Neural cell (in vitro differentiated cells): ENCODE results near the gene STAM2. TPM values are rescaled to one million over a fixed set of nuclear protein-coding genes. Genes with fewer than 3 reads are reported as not detected.
"Not testable (repeated sequence)": the region's sequence is repeated elsewhere in the genome, so short reads cannot be mapped to it uniquely, and the experiment has no call there.

Experiments
- H2AFZ ChIP-seq: fragments of 200-600, 300-800 bp; sonication (generic), shearing (Covaris generic); 2 replicates; pipeline ENCODE4 v1.6.0; 2014; ENCODE audit warnings: low read depth, mild to moderate bottlenecking, antibody characterized with exemption, low read length, moderate library complexity
- H3F3A ChIP-seq: fragments of 200-600 bp; shearing (Covaris generic); 2 replicates; pipeline ENCODE4 v1.6.1; 2016; ENCODE audit warnings: mild to moderate bottlenecking, moderate library complexity, mixed read lengths, antibody characterized with exemption, low read length; ENCODE audit not compliant: insufficient read depth, poor library complexity, severe bottlenecking
- H3K27ac ChIP-seq: fragments of 200-600, 300-800 bp; sonication (generic), shearing (Covaris generic); 2 replicates; pipeline ENCODE4 v1.5.1; 2014; ENCODE audit warnings: mild to moderate bottlenecking, low read length, moderate library complexity
- H3K27me3 ChIP-seq: fragments of 300-800, 200-600 bp; sonication (generic), shearing (Covaris generic); 2 replicates; pipeline ENCODE4 v1.6.0; 2014; ENCODE audit warnings: mild to moderate bottlenecking, low read depth, low read length, moderate library complexity; ENCODE audit not compliant: insufficient read depth
- H3K36me3 ChIP-seq: fragments of 300-800, 200-600 bp; sonication (generic), shearing (Covaris generic); 2 replicates; pipeline ENCODE4 v1.5.1; 2014; ENCODE audit warnings: mild to moderate bottlenecking, antibody characterized with exemption, low read length, moderate library complexity; ENCODE audit not compliant: insufficient read depth
- H3K4me2 ChIP-seq: fragments of 300-800, 200-600 bp; sonication (generic), shearing (Covaris generic); 2 replicates; pipeline ENCODE4 v1.6.0; 2014; ENCODE audit warnings: mild to moderate bottlenecking, low read length
- H3K4me3 ChIP-seq: fragments of 300-800, 200-600 bp; sonication (generic), shearing (Covaris generic); 2 replicates; pipeline ENCODE4 v1.5.1; 2014; ENCODE audit warnings: mild to moderate bottlenecking, low read length, moderate library complexity
- H3K79me2 ChIP-seq: fragments of 200-600 bp; shearing (Covaris generic); replicated peaks from 2 replicates; pipeline ENCODE4 v1.6.0; 2014; ENCODE audit warnings: mild to moderate bottlenecking, low read length, moderate library complexity; ENCODE audit not compliant: insufficient read depth
- H3K9ac ChIP-seq: fragments of 300-800, 200-600 bp; sonication (generic), shearing (Covaris generic); 2 replicates; pipeline ENCODE4 v1.6.1; 2016; ENCODE audit warnings: mild to moderate bottlenecking, low read length, mixed read lengths
- H3K9me2 ChIP-seq: fragments of 200-600 bp; shearing (Covaris generic); 2 replicates; pipeline ENCODE4 v1.6.1; 2016; ENCODE audit warnings: mild to moderate bottlenecking, low read length, mixed read lengths; ENCODE audit not compliant: insufficient read depth
- H3K9me3 ChIP-seq: fragments of 200-600, 300-800 bp; sonication (generic), shearing (Covaris generic); 2 replicates; pipeline ENCODE4 v1.6.1; 2016; ENCODE audit warnings: mild to moderate bottlenecking, mixed run types, low read length, moderate library complexity, mixed read lengths
- H4K20me1 ChIP-seq: fragments of 200-600 bp; shearing (Covaris generic); 2 replicates; pipeline ENCODE4 v1.6.1; 2016; ENCODE audit warnings: mild to moderate bottlenecking, mixed run types; ENCODE audit not compliant: insufficient read depth
- EP300 ChIP-seq: fragments of 450-650 bp; conservative IDR thresholded peaks from 2 replicates; pipeline ENCODE4 v1.6.1; 2014; ENCODE audit warnings: antibody characterized with exemption, mild to moderate bottlenecking, moderate library complexity; ENCODE audit not compliant: poor library complexity, severe bottlenecking
- EZH2 ChIP-seq: fragments of 200-600, 300-800 bp; shearing (Covaris generic), sonication (generic); IDR thresholded peaks from 2 replicates; pipeline ENCODE4 v1.6.1; 2014; ENCODE audit warnings: antibody characterized with exemption, low read length, borderline replicate concordance, mild to moderate bottlenecking; ENCODE audit not compliant: insufficient read depth, poor library complexity, severe bottlenecking
- MXI1 ChIP-seq: fragments of 450-650 bp; conservative IDR thresholded peaks from 2 replicates; pipeline ENCODE4 v1.6.1; 2014; ENCODE audit warnings: antibody characterized with exemption, mild to moderate bottlenecking; ENCODE audit not compliant: poor library complexity, severe bottlenecking
- POLR2AphosphoS5 ChIP-seq: IDR thresholded peaks from 2 replicates; pipeline ENCODE4 v1.6.1; 2012
- RAD21 ChIP-seq: fragments of 450-650 bp; conservative IDR thresholded peaks from 2 replicates; pipeline ENCODE4 v1.6.1; 2014; ENCODE audit warnings: antibody characterized with exemption, mild to moderate bottlenecking, moderate library complexity
- SMC3 ChIP-seq: fragments of 450-650 bp; conservative IDR thresholded peaks from 2 replicates; pipeline ENCODE4 v1.6.1; 2014; ENCODE audit warnings: antibody characterized with exemption, mild to moderate bottlenecking, moderate library complexity; ENCODE audit not compliant: poor library complexity
- TAF1 ChIP-seq: IDR thresholded peaks from 2 replicates; pipeline ENCODE4 v1.6.1; 2012; ENCODE audit warnings: low read depth
- polyA plus RNA-seq: library from polyadenylated mRNA; depleted of rRNA; stranded (reverse); fragments of >200 nt; gene quantifications from 2 replicates; pipeline ENCODE4 v1.2.3, GENCODE V29; 2014
- TF ChIP-seq, protein P1 (sequence below): IDR thresholded peaks from 2 replicates; pipeline ENCODE4 v1.6.1; 2012; ENCODE audit warnings: borderline replicate concordance
- TF ChIP-seq, protein P2 (sequence below): fragments of 450-650 bp; IDR thresholded peaks from 2 replicates; pipeline ENCODE4 v1.5.1; 2014; ENCODE audit warnings: antibody characterized with exemption, mild to moderate bottlenecking, moderate library complexity; ENCODE audit not compliant: poor library complexity, severe bottlenecking

Gene STAM2
- polyA plus RNA-seq, 1 donor from 2014 or later: 47.5 TPM

DNA sequence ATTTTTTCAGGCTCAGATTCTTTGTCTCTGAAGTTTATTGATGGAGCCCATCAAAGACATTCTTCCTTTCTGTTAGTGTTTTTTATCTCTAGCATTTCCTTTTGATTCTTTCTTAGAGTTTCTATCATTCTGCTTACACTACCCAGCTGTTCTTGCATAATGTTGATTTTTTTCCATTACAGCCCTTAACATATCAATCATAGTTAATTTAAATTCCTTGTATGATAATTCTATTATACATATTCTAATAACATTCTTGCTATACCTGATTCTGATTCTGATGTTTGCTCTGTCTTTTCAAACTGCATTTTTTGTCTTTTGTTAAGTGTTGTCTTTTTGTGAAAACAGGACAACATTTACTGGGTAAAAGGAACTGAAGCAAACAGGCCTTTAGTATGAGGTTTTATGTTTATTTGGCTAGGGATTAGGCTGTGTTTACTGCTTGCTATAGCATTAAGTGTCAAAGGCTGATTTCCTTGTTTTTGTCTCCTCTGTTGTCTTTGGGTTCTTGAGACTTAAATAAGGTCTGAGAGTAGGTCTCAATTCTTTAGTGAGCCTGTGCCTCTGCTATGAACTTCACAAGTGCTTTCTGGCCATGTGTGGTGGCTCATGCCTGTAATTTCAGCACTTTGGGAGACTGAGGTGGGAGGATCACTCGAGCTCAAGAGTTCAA, 8.0 kb upstream of the STAM2 start:
- TF ChIP-seq, protein P1, sequence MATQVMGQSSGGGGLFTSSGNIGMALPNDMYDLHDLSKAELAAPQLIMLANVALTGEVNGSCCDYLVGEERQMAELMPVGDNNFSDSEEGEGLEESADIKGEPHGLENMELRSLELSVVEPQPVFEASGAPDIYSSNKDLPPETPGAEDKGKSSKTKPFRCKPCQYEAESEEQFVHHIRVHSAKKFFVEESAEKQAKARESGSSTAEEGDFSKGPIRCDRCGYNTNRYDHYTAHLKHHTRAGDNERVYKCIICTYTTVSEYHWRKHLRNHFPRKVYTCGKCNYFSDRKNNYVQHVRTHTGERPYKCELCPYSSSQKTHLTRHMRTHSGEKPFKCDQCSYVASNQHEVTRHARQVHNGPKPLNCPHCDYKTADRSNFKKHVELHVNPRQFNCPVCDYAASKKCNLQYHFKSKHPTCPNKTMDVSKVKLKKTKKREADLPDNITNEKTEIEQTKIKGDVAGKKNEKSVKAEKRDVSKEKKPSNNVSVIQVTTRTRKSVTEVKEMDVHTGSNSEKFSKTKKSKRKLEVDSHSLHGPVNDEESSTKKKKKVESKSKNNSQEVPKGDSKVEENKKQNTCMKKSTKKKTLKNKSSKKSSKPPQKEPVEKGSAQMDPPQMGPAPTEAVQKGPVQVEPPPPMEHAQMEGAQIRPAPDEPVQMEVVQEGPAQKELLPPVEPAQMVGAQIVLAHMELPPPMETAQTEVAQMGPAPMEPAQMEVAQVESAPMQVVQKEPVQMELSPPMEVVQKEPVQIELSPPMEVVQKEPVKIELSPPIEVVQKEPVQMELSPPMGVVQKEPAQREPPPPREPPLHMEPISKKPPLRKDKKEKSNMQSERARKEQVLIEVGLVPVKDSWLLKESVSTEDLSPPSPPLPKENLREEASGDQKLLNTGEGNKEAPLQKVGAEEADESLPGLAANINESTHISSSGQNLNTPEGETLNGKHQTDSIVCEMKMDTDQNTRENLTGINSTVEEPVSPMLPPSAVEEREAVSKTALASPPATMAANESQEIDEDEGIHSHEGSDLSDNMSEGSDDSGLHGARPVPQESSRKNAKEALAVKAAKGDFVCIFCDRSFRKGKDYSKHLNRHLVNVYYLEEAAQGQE: no peak
- TF ChIP-seq EZH2: no peak
- TF ChIP-seq MXI1: no peak
- no peak for TF ChIP-seq EP300
- no peak for TF ChIP-seq RAD21
- no peak for TF ChIP-seq POLR2AphosphoS5
- TF ChIP-seq TAF1: no peak
- TF ChIP-seq, protein P2, sequence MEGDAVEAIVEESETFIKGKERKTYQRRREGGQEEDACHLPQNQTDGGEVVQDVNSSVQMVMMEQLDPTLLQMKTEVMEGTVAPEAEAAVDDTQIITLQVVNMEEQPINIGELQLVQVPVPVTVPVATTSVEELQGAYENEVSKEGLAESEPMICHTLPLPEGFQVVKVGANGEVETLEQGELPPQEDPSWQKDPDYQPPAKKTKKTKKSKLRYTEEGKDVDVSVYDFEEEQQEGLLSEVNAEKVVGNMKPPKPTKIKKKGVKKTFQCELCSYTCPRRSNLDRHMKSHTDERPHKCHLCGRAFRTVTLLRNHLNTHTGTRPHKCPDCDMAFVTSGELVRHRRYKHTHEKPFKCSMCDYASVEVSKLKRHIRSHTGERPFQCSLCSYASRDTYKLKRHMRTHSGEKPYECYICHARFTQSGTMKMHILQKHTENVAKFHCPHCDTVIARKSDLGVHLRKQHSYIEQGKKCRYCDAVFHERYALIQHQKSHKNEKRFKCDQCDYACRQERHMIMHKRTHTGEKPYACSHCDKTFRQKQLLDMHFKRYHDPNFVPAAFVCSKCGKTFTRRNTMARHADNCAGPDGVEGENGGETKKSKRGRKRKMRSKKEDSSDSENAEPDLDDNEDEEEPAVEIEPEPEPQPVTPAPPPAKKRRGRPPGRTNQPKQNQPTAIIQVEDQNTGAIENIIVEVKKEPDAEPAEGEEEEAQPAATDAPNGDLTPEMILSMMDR: no peak
- no peak for TF ChIP-seq SMC3
- H3K9ac ChIP-seq: no peak overlapping the region
- no peaks in the 10 kb centered on the region for H4K20me1 ChIP-seq
- no peaks in the 10 kb centered on the region for H3K9me2 ChIP-seq
- no peaks in the 10 kb centered on the region for H3K9me3 ChIP-seq
- H3K79me2 ChIP-seq: no peaks in the 10 kb centered on the region
- H3F3A ChIP-seq: no peaks in the 10 kb centered on the region
- H2AFZ ChIP-seq: no peak overlapping the region
- no peak overlapping the region for H3K4me2 ChIP-seq
- no peak overlapping the region for H3K27ac ChIP-seq
- no peak overlapping the region for H3K4me3 ChIP-seq
- no peaks in the 10 kb centered on the region for H3K27me3 ChIP-seq
- no peaks in the 10 kb centered on the region for H3K36me3 ChIP-seq

DNA sequence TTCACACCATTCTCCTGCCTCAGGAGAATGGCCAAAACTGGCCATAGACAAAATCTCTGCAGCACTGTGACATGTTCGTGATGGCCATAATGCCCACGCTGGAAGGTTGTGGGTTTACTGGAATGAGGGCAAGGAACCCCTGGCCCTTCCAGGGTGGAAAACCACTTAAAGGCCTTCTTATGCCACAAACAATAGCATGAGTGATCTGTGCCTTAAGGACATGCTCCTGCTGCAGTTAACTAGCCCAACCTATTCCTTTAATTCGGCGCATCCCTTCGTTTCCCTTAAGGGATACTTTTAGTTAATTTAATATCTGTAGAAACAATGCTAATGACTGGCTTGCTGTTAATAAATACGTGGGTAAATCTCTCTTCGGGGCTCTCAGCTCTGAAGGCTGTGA, 2.1 kb upstream of the STAM2 start:
- not testable (repeated sequence) for H3K27me3 ChIP-seq, H3K27ac ChIP-seq, H3K36me3 ChIP-seq

More for the DNA sequence above, 2.1 kb upstream of the STAM2 start:
- not testable (repeated sequence) for H3K4me3 ChIP-seq, H4K20me1 ChIP-seq, H3K9me2 ChIP-seq, H3K9ac ChIP-seq, H3K4me2 ChIP-seq, H2AFZ ChIP-seq, H3K9me3 ChIP-seq, H3F3A ChIP-seq
- peaks cover 21% of the 10 kb centered on the region for H3K79me2 ChIP-seq
